GM23248 (cell line): ENCODE results near the gene MFAP2.

Experiments
- EZH2 ChIP-seq: fragments of 200-600 bp; sonication (generic); IDR thresholded peaks from 2 replicates; pipeline ENCODE4 v1.6.1; 2018; ENCODE audit warnings: antibody characterized with exemption, mild to moderate bottlenecking; ENCODE audit not compliant: insufficient read depth, poor library complexity, severe bottlenecking
- EZH2phosphoT487 ChIP-seq: fragments of 200-600 bp; sonication (generic); IDR thresholded peaks from 2 replicates; pipeline ENCODE4 v1.6.1; 2018; ENCODE audit warnings: antibody characterized with exemption, moderate library complexity, mild to moderate bottlenecking, low read depth; ENCODE audit not compliant: insufficient read depth

DNA sequence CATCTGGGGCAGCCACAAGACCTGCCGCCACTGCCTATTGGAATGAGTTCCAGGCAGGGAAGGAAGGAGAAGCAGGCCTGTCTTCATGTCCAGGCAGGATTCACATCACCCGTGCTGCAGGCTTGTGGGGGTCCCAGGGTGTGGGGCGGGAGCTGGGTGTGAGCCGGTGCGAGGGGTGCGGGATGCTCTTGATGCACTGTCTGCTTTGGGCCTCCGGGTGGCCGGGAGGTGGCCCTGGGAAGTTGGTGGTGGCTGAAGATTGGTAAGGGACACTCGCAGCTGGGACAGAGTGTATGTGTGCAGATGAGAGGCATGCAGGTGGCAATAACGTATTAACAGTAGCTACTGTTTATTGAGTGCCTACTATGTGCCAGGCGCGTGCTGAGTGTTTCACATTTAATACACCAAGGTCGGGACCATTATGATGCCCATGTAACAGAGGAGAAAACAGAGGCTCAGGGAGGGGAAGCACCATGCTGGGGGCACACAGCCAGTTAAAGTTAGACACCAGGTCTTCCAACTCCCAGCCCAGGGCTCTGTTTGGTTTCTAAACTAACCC lies 55.4 kb downstream of the MFAP2 start:
- TF ChIP-seq EZH2, result no peak
- no peak for TF ChIP-seq EZH2phosphoT487
